Activated CD4-positive, alpha-beta T cell treated with anti-CD3 and anti-CD28 coated beads for 48 hours (primary cell): ENCODE data around the gene KCNJ12.
"Not testable (repeated sequence)": the region's sequence is repeated elsewhere in the genome, so short reads cannot be mapped to it uniquely, and the experiment has no call there.

Experiments
- DNase-seq: peaks from one replicate; pipeline ENCODE4 v3.0.0-alpha.2; 2020

KCNJ12 gene

DNA sequence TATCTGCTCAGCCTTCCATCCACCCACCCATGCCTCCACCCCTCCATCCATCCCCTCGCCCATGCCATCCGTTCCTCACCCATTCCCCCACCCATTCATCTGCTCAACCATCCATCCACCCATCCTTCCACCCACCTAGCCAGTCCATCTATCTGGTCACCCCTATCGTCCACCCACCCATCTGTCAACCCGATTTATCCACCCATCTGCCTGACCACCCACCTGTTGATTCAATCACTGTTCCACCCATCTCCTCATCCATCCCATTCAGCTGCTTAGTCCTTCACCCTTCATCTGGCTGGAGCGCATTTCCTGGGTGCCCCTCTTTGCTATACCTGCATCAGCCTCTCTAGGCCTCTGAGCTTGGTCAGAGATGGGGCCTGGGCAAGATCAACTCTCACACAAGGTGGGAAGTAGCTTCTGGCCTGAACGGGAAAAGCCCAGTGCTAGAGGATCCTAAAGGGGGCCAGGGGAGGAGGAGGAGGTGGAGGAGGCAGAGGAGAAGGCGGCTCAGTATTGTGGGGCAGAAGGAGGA lies 32.7 kb downstream of the KCNJ12 start:
- DNase-seq, result not testable (repeated sequence)

DNA sequence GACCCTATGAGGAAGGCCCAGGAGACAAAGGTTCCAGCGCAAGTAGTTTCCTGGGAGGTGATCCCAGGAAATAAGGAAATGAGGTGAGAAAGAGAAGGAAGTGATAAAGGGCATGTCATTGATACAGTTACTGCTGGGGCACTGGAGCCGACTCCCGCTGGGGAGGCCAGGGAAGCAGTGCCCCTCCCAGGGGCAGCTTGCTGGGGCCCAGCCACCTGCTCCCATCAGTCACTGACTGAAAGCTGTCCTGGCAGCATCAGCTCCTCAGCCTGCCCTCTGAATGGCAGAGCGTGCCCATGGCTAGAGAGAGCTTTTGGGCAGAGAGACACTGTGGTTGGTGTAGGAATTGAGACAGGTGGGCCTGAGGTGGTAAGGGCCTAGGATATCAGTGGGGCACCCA lies 33.2 kb downstream of the KCNJ12 start:
- DNase-seq, result not testable (repeated sequence)

DNA sequence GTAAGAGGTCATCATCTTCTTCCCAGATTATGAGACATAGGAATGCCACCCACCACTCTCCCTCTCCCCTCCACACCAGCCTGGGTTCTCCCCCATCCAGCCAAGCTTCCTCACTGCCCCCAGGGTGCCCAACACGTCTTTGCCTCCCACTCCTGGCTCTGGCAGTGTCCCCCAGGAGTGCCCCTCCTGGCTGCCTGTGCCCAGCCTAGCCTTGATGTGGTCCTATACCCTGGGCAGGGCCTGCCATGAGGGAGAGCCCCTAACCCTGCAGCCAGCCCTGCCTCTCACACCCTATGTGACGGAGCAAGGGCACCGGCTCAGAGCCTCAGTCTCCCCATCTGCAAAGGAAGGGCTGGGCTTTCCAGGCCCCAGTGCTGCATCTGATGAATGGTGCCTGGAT lies 33.8 kb downstream of the KCNJ12 start:
- DNase-seq, result not testable (repeated sequence)

DNA sequence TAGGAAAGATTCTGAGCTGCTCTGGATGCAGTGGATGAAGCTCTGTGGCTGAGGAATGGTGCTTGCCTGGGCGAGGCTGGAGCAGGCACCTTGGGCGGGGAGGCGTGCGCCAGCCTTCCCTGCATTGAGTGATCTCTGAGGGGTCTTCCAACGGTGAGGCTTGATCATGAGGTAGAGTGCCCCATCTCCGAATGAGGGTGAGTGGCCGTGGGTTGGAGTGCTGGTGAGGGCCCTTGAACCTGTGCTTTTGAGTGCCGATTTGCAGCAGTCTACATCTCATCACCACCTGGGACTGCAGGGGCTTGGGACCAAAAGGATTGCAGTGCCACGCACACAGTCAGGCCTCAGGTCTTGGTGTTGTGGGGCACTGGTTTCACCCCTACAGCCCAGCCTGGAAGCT lies 34.2 kb downstream of the KCNJ12 start:
- not testable (repeated sequence) for DNase-seq

DNA sequence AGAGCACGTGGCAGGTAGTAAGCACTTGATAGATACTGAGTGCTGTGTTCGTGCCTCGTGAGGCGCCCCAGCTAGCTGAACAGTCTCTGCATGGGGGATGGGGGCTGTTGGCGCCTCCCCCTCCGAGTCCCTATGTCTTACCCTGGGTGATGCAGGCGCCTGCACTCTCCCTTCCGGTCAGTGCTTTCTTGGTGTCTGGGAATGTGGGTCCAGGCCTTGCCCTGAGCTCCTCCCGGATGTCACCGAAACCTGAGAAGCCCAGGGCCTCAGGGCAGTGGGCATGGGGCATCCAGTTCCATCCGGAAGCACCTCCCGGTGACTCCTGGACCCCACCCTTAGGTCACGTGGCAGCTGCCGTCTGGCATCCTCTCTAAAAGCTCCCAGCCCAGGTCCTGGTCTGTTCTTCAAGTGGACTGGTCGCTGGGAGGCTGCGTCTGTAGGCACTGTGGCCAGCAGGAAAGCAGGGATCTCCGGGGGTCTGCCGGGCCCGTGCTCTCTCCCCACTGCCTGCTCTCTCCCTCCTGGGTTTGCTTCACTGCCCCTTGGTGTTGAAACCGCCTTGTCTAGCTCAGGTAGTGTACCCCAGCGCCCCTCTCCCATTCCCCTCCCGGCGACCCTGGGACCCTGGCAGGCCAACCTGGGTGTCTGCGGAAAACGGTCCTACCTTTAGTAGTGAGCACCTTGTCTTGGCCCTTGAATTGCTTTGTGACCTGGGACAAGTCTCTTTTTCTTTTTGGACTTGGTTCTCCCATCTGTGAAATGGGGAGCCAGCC lies 34.9 kb downstream of the KCNJ12 start:
- not testable (repeated sequence) for DNase-seq

DNA sequence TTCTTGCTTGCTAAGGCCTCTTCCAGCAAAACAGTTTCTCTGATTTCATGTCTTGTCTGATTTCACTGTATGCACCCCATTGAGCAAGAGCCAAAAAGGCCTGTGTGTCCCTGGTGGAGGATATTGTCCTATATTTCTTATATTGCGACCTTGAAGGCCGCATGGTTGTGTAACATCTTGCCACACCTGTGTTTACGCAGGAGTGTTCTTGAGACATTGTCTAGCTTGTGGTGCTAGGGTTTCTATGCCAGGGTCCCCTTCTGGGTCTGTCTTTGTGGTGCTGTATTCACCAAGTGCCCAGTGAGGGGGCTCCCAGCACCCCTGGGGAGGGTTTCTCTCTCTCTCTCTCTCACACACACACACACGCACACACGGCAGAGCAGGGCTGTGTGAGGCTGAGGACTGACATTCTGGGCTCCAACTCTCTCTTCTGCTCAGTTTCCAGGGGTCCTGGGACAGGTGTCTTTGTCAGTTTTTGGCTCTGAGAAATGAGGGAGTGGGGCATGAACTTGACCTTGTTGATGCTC lies 35.6 kb downstream of the KCNJ12 start:
- DNase-seq, result not testable (repeated sequence)

DNA sequence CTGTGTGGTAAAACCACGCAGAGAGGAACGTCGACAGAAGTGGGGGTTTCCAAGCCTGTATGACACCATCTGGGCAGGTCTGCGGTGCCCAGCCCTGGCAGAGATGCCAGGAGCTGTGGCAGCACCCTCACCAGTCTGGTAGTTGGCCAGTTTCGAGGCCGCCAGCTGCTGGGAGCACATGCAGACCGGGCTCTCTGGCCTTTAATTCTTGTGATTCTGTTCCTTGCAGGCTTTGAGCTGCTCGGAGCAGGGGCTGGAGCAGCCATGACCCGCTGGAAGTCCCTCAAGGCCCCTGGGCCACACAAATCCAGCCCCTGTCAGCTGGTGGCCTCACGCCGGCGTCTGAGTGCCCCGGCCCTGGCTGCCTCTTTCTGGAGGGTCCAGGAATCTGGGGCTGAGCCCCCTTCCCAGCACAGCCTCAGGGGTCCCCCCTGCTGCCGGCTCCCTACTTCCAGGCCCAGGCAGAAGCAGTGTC lies 36.1 kb downstream of the KCNJ12 start:
- DNase-seq, result not testable (repeated sequence)

DNA sequence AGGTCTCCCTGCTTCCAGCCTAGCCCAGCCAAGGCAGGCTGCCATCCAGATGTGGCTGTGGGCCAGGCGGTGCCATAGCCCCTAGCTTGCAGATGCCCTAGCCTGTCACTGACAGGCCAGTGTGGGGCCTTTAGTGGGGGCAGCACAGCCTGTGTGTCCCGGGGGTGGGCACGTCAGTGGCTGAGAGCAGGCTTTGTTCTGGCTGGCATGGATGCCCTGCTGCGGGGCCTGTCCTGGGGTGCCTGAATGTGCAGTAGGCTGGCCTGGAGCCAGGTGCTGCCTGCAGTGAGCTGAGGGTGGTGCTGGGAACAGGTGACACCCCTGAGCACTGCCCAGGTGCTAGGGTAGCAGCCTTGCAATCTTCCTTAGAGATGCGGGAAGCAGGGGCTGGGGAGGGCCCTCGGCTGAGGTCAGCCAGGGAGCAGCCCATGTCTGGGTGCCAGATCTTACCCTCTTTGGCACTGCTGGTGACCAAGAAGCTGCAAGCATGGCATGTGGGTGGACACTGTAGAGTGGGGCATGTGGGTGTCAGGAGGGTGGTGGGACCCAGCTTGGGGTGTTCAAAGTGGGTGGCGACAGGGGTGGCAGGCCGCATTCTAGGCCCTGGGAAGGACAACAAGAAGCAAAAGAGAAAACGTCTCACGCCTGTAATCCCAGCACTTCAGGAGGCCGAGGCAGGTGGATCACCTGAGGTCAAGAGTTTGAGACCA lies 37.6 kb downstream of the KCNJ12 start:
- not testable (repeated sequence) for DNase-seq

DNA sequence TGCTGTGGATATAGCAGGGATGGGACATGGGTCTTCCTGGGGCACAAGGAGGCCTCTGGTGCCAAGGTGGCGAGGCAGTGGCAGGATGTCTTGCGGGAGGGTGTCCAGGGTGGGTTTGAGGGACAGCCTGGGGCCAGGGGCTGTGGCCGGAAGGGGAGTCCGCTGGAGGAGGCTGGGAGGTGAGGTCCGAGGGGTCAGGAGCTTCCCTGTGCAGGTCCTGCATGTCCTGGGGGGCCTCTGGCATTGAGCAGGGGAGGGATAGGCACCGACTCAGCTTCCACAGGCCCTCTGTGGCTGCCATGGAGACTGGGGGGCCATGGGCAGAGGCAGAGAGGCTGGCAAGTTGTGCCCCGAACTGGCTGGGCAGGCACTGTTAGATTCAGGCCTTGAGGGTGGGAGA lies 38.5 kb downstream of the KCNJ12 start:
- not testable (repeated sequence) for DNase-seq

DNA sequence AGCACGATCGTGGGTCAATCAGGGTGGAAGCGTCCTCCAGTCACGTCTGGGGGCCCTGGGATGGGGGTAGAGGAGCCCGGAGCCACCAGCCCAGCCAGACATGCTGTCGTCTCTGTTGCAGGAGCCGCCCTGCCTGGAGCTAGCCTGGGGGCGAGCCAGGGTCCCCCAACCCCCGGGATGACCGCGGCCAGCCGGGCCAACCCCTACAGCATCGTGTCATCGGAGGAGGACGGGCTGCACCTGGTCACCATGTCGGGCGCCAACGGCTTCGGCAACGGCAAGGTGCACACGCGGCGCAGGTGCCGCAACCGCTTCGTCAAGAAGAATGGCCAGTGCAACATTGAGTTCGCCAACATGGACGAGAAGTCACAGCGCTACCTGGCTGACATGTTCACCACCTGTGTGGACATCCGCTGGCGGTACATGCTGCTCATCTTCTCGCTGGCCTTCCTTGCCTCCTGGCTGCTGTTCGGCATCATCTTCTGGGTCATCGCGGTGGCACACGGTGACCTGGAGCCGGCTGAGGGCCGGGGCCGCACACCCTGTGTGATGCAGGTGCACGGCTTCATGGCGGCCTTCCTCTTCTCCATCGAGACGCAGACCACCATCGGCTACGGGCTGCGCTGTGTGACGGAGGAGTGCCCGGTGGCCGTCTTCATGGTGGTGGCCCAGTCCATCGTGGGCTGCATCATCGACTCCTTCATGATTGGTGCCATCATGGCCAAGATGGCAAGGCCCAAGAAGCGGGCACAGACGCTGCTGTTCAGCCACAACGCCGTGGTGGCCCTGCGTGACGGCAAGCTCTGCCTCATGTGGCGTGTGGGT lies 39.2 kb downstream of the KCNJ12 start:
- DNase-seq, result not testable (repeated sequence)

DNA sequence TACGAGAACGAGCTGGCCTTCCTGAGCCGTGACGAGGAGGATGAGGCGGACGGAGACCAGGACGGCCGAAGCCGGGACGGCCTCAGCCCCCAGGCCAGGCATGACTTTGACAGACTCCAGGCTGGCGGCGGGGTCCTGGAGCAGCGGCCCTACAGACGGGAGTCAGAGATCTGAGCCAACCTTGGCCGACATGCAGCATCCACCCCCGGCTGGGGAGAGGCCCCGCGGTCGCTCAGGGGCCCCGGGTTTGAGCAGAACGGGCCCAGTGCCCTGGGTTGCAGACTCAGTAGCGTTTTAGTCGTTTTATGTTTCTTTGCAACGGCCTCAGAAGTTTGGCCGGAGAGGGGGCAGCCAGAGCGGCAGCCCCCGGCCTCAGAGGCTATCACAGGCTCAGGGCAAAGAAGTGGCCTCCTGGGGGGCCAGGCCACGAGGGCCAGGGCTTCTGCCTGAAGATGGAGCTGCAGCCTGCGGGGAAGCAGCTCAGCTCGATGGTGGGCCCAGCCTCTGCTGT lies 40.4 kb downstream of the KCNJ12 start:
- not testable (repeated sequence) for DNase-seq

DNA sequence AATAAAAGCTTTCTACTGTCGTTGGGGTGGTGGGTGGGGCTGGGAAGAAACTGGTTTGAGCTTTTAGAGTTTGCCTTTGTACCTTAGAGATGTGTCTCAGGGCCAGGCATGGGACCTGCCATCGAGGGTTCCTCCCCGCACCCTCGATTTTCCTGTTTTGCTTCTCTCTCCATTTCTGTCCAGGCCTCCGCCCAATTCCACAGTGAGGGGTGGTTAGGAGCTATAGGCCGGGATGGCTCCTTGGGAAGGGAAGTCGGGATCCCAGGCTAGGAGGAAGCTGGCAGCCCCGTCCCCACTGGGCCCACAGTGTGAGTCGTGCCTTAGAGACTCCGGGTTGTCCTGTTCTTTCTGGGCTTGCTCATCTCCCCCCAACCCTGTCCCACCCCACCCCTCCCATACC lies 41.2 kb downstream of the KCNJ12 start:
- not testable (repeated sequence) for DNase-seq

DNA sequence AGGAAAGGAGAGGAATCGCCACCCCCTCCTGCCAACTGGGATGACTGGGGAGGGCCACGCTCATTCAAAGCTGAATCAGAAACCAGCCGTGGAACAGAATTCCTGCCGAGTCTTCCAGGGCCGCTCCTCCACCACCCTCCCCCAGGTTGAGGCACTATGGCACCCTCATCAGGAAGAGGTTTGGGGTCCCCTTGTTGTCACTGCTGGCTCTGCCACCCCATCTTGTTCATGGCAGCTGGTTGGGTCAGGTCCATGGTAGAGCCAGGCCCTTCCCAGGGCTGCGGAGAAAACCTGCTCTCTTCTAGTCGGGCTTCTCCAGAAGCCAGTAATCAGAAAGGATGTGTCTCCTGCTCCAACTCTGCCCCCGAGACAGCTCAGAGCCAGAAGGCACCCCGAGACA lies 41.8 kb downstream of the KCNJ12 start:
- no peak for DNase-seq

DNA sequence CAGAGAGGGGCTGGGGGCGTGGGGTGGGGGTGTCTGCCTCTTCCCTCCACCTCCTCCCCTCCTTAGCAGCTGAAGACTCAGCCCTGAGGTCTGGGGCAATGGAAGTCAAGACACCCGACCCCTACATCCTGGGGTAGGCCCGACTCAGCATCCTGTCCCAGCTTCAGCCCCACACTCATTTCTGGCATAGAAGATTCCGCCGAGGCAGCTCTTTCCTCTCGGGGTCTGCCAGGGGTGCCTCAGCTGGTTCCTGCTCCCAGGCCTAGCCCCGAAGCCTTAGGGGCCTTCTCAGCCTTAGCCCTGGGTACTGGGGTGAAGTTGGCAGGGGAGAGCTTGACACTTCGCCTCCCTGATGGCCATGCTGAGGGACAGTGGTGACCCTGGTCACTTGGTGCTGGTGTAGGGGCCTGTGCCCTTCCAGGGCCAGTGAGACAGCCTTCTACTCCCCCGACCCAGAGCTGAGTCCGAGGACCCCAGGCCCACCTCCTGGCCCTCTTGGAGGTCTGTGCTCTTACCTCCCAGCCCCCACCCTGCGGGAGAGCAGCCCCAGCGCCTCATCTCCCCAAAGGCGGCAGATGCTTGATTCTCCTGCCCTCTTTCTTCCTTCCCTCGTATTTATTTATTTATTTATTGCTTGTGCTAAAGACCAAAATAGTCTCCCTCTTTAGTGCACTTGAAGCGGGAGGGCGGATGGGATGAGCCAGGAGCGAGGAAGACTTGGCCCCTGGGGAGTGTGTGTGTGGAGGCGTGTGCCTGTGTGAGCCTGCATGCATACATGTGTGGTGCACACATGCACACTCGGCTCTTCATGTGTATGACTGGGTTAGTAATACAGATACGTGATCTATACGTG lies 42.5 kb downstream of the KCNJ12 start:
- peak; percentile 14 for DNase-seq

DNA sequence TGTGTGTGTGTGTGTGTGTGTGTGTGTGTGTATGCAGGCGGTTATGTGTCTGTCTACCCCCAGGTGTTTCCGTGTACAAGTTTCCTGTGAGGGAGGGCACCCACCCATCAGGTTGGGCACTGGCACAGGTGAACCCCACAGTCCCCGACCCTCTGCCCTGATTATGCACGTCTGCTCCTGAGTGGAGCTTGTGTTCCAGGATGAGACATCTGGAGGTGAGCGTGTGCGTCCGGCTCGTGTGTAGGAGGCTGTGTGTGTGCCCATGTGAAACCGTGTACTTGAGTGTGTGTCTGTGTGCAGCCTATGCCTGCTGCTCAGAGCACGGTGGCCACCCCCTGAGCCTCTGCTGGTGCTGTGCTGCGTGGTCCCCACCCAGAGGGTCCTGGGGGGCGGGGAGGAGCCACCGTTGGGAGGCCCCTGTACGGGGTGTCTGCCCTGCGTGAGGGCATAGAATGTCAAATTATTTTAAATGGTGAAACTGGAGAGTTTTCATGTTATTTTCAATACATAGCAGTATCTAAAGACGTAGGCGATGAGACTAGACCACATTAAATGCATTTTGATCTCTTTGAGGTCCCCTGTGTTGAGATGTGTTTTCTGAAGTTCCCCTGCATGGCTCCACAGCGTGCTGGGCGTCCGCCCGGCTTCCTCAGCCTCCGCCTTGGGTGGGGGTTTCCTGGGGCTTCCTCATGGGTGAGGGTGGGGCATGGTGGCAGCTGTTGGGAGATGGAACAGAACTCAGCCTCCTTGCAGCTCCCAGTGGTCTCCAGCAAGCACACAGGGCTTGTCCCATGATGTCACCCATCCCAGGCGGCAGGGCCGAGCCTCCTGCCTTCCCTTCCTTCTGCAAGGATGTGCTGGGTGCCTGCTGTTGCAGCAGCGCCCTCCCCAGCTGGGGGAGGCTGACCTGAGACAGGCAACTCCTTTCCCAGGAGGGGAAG lies 43.4 kb downstream of the KCNJ12 start:
- peak; percentile 32 for DNase-seq

DNA sequence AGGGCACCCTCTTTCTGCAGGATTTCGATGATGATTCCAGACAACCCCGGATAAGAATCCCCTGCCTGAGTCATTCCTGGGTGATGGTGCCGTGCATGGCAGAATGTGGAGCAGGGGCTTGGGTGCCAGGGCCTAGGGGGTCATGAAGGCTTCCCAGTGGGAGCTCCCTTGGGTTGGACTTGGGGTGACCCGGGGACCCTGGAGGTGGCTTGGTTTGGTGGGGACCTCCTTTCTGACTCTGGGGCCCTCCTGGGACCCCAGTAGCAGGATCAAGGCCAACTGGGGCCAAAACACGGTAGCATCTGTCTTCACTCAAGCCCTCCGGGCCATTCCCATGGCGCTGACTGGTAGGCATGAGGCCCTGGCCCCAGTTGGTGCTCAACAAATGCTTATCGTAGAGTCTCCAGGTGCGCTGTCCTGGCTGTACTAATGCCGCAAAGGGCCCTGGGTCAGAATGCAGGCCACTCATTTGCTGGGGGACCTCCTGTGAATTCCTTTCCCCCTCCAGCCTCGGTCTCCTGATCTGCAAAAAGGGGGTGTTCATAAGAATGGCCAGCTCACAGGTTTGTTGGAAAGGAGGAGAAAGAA lies 44.4 kb downstream of the KCNJ12 start:
- DNase-seq, result not testable (repeated sequence)

DNA sequence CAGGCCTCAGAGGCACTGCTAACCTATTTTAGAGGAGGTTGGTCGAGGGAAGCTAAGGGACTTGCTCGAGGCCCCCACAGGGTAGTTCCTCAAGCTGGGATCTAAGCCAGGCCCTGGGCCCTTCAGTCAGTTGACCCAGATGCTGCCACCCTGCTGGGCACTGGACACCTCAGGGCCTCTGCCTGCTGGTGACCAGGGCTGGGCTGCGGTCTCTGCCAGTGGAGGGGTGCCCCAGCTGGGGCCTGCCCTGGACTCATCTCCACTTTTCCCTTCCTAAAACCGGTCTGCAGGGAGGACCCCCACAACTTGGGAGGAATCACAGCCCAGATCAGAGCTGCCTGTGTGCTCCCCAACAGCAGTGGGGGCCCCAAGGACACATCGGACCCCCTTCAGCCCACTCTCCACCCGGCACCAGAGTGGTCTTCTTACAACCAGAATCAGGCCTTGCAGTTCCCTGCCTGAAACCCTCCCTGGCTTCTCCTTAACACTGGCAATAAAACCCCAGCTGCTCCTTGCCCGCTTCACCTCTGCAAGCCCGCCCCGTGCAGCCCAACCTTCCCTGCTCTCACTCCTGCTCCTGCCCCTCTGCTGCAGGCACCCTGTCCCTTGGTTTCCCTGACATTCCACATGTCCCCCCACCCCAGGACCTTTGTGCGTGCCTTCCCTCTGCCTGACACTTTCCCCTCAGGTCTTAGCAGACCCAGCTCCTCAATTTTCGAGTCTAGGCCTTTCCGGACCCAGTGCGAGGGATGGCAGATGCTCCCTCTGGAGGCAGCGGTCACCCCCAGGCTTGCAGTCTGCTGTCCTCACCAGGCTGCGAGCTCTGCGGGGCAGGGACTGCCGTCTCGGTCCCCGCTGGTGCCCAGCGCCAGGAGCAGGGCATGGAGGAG lies 45.5 kb downstream of the KCNJ12 start:
- DNase-seq, result not testable (repeated sequence)

DNA sequence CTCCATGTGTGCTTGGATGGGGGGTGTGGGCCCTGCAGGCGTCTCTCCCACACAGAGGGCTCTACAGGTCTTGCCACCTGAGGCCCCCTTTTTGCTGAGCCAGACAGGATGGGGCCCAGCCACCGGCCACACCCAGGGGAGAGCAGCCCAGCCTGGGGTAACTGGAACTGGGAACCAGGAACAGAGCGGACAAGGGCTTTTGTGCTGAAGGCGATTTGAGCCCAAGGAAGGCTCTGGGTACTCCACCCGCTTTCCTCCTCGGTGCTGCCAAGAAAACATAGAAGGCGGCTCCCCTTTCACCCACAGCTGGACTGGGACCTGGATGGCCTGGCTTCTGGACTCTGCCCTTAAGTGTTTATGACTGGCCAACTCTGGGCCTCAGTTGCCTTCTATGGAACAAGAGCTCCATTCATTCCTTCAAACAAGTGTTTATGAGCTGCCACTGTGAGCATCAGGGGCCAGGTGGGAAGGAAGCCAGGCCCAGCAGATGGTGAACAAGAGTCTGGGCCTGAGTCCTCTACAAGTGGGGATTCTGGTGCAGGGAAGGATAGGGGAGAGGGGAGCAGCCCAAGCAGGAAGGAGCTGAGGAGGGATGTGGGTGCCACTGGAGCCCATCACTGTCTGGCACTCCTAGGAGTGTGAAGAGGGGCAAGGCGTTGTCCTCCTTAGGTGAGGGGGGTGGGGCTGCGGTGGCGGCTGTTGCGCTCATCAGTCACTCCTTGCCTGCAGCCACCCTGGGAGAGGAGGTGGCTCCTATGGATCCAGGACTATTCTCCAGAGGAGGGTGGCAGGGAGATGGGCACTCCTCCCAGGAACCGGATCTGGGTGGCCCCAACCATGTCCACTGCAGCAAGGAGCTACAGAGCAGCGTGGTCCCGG lies 46.4 kb downstream of the KCNJ12 start:
- DNase-seq, result not testable (repeated sequence)
